Measurements from ENCODE around the gene FAM163B.

FAM163B gene

DNA sequence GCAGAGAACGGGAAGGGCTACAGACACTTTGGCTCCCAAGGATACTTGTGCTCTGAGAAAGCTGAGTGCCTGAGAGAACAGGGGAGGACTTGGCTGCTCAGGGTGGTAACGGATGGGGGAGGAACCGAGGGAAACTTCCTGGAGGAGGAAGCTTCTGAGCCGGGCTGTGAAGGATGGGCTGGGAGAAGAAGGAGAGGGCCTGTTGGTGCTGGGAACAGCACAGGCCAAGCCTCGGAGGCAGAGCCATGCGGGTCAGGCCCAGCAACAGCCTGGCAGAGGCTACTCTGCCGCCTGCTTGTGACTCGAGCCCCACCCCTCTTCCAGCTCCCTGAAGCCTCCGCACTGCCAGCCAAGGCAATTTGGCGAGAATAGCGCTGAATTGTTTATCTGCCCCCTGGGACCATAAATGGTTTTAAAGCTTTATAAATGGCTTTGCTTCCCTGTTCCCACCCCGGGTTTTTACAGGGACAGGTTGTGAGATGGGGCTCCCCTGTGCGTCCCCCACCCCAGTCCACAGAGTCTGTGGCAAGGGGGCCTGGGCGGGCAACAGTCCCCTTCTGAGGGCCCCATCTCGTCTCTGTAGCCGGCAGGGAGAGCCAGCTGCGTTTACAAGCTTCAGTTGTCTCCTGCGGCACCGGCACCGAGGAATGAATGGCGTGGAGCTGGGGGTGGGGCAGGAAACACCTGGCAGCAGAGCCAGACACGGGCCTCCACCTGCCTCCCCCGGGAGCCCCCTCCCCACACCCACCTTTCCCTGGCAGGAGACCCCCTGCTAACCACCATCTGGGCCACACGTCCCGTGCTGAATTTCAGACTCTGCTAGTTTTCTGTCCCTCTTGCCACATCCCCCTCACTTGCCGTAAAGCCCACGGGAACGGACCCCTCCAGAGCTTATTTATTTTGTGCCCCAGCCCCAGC is 24.4 kb downstream of the FAM163B start:
- FAIRE-seq (no peak), DNase-seq (ENCODE audit: insufficient read length, low spot score) (no peak)

DNA sequence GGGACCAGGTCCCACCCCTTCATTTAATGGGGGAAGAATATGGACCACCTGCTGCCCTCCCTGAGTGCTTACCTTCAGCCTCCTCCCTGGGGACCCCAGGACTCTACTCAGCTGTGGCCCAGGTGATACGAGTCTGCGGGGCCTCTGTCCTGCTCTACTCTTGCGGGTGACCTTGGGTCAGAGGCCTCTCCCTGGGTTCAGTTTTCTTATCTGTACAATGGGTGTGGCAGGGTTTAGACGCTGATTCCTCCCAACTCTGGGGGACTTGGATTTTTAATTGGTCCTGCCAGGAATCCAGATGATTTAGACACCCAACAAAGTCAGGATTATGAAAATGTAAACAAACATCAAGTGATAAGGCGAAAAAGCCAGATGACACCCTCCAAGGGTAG is 25.0 kb downstream of the FAM163B start:
- FAIRE-seq (no peak), DNase-seq (ENCODE audit: insufficient read length, low spot score) (no peak)

DNA sequence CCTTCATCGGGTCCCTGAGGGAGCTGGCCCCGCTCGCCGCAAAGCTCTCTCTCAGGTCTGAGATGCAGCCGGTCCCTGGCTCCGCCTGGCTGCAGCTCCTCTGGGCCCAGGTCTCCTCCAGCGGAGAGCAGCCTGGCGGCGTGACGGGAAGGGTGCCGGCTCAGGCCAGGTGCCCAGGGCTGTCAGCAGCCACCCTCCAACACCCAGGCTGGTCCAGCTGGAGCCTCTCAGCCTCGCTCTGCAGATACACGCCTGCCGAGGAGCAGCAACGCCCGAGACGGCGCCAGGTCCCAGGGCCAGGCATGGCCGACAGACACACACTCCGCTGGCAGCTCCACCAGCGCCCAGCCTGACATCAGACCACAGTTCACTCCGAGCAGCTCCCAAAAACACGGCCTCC is 25.6 kb downstream of the FAM163B start:
- no peak for DNase-seq (ENCODE audit: insufficient read length, low spot score)
- no peak for FAIRE-seq

DNA sequence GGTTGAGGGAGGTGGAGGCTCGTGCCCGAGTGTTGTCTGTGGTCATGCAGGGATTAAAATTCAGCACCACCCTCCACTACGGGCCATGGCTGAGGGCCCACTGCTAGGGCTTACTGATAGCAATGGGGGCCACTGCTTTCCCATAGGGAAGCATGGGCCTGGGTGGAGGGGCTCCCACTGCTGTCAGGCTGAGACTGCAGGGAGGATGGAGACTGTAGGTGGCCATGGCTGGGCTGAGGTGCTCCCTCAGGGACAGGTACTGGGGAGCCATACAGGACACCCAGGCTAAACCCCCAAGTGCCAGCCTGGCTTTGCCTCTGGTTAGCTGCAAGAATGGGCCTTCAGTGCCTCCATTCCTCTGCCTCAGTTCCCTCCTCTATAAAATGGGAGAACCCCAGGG is 26.1 kb downstream of the FAM163B start:
- no peak for FAIRE-seq
- no peak for DNase-seq (ENCODE audit: insufficient read length, low spot score)

DNA sequence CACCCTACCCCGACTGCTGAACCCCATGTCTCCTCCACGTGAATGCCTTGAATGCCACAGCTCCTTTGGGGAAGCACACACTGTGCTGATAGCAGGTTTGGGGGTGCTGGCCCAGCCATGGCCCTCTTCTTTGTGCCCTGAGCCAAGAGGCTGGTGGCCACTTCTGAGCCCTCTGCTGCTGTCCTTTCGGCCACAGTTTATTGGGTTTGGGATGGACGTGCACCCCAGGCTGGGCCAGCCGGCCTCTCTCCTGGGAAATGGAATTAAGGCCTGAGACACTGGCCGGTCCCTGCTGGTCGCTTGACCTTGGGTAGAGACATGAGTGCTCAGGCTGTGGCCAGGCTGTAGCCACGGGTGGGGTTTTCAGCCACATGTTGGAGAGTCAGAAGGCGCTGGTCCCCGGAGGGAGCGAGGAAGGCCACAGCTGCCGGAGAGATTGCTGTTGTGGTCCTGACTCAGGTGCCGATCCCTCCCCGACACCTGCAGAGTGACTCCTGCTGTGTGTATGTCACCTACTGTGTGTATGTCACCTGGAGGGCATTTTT is 26.6 kb downstream of the FAM163B start:
- FAIRE-seq = no peak

DNA sequence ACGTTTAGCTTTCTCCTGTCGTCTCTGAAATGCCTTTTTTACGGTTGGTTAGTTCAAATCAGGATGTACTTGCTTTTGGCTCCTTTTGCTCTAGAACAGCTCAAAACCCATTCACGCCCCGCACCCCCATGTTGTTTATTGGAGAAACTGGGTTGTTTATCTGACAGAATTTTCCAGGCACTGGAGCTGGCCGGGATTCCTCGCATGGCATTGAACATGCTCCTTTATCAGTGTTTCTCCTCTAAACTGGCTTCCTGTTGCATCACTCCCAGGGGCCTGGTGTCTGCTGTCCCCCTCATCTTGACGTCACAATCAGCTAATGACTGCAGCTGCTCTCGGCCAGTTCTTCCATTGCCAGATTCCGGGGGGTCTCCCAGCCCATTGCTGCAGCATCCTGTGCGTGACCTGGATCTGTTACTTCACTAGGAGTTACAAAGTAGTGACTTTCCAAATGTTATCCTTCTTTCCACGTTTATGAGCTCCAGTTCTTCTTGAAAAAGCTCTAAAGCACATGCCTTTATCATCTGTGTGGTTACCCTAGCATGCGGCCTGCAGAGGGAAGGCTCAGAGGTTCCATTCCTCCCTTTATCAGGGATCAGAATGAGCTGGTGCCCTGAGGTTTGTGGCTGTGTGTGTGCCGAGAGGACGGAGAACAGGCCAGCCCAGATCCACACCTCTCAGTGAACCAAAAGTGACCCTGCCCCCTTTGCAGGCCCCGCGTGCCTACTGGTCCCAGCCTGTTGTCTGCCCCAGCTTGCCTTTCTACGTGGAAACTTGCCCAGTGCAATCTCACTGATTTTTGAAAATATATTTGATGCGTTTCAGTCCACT is 27.5 kb downstream of the FAM163B start:
- FAIRE-seq = no peak
- DNase-seq (ENCODE audit: insufficient read length, low spot score) = no peak

More for the DNA sequence above, 26.6 kb downstream of the FAM163B start:
- no peak for DNase-seq (ENCODE audit: insufficient read length, low spot score)

DNA sequence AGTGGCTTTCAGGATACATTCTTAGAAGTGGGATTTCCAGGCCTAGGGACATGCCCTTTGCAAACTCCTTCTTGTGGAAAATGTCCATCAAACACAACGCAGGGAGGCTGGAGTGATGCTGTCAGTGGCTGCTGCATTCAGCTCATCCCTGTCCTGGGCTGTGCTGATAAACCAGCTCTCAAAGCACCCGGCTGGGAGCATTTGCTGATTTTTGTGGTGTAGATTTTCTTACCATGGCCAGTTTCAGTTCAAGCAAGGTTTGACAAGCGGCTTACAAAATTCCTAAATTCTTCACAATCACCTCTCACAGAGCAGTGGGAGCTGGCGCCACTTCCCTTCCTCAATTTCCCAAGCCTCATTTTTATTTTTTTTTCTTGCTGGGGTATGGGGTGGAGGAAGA is 28.2 kb downstream of the FAM163B start:
- FAIRE-seq (no peak), DNase-seq (ENCODE audit: insufficient read length, low spot score) (no peak)

DNA sequence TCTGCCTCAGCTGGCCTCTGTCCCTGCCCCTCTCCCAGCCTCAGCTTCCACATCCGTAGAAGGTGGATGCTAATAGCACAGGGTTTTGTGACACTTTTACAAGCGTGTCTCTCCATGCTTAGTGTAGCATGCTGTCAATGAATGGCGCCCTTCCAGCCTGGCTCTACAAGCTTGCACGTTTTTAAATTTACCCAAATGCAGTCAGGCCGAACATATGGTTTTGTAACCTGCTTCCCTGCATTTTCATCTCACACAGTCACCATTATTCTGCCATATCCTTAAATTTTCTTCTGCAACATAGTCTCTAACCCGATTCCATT is 28.8 kb downstream of the FAM163B start:
- FAIRE-seq = no peak
- DNase-seq (ENCODE audit: insufficient read length, low spot score) = no peak

DNA sequence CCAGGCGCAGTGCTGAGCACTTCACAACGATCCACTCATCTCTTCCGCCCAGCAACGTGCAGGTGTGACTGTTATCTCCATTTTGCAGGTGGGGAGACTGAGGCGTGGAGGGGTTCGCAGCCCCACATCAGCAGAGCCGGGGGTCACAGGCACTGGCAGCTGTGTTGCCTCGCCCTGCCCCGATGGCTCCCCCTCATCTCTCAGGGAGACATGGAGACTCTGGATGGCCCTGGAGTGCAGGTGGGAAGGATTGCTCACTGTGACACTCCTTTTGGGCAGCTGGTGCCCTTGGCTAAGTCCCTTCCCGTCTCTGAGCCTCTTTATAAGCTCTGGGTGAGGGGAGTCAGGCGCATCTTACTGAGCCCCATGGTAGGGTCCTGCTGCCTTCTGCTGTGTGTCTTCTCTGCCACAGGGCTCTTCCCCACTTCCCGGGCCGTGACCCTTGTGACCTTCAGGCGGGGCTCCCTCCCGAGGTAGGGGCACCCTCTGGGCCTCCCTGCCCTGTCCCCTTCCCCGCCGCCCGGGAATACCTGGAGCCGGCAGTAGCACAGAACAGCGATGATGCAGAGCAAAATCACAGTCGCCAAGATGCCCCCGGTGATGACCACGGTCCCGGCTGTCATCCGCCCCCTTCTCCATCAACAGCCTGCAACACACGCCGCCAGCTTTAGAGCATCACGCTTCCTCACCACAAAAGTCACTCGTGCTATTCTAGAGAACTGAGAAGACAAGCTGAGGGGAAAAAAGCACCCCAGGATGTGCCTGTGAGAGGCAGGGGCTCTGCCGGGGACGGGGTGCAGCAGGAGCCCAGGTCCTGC is 29.4 kb downstream of the FAM163B start:
- no peak for FAIRE-seq
- DNase-seq (ENCODE audit: insufficient read length, low spot score) = no peak

DNA sequence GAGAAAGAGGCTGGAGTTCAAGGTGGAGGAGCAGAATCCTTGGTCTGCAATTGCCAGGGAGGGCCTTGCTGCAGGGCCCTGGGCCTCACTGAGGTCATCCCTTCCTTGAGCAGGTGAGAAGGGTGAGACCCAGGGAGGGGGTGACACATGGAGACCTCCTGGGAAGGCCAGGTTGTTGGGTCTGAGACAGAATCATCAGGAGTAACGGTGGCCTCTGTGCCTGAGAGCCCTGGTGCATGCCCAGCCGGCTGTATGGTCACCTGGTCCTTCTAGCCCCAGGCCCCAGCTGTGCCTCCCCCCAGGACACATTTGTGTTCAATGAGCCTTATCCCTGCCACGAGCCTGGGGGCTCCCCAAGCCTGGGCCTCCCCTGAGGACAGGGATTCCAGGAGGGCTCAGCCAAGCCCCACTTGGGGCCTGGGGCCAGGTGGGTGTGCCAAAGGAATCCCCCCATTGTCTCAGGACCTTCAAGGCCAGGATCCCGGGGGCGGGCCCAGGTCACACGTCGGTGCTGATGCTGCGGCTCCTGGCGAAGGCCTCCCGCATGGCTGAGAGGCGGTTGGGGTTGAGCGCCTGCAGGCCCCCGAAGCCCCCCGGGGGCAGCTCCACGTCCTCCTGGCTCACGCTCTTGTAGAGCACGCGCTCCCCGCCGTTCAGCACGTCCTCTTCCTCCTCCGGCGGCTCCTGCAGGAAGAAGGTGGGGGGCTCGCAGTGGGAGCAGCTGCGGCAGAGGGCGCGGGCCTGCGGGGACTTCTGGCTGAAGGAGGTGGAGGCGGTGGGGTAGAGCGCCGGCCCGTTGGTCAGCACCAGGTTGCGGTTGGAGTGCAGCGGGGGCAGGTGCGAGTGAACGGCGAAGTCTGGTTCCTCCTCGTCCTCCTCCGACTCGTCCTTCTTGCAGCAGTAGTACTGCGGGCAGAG is 30.4 kb downstream of the FAM163B start:
- FAIRE-seq (no peak), DNase-seq (ENCODE audit: insufficient read length, low spot score) (no peak)

DNA sequence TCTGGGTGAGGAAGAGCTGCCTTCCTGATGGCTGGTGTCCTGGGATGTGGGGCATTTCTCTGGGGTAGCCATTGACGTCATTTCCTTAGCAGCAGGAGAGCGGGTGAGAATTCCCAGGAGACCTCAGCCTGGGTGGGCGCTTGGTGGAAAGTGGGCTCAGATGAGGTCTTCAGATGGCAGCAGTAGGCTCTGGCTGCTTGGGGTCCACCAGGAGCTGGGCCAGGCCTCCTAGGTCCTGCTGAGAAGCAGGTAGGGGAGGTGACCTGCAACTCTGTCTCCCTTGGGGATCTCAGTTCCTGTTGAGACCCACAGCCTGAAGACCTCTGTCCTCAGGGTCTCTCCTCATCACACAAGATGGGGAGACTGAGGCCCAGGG is 31.5 kb downstream of the FAM163B start:
- DNase-seq (ENCODE audit: insufficient read length, low spot score) = no peak
- no peak for FAIRE-seq

DNA sequence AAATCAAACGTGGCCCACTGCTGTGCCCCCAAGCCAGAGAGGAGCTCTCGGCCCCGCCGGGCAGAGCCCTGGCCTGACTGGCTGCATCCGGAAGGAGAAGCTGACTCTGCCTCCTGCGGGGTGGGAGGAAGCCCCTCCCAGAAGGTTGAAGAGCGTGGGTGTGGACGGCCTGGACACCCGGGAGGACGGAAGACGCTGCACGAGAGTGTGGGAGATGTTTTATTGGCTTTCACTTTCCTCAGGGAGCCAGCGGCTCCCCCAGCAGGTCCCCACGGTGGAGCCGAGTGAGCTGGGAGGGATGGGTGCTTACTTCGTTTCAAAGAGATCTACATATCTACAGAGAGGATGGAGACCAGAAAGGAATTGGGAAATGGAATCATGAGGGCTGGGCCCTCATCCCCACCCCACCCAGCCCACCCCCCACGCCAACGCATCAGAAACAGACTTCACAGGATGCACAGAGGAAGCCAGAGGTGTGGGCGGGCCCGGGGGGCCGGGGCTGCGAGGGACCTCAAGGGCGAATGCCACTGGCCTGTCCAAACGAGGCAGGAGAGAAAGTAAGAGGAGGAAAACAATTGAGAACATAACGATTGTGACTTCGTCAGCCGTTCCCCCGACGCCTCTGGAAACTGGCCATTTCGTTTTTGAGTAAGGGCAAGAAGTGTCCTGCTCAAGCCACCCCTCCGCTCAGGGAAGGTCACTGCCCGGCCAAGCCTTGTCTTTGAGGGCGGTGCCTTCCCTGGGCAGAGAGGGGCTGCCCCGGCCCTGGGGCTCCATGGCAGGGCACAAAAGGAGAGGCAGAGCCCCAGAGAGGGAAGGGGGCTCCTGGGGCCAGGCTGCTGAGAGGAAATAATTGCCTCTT is 32.1 kb downstream of the FAM163B start:
- no peak for FAIRE-seq
- no peak for DNase-seq (ENCODE audit: insufficient read length, low spot score)

DNA sequence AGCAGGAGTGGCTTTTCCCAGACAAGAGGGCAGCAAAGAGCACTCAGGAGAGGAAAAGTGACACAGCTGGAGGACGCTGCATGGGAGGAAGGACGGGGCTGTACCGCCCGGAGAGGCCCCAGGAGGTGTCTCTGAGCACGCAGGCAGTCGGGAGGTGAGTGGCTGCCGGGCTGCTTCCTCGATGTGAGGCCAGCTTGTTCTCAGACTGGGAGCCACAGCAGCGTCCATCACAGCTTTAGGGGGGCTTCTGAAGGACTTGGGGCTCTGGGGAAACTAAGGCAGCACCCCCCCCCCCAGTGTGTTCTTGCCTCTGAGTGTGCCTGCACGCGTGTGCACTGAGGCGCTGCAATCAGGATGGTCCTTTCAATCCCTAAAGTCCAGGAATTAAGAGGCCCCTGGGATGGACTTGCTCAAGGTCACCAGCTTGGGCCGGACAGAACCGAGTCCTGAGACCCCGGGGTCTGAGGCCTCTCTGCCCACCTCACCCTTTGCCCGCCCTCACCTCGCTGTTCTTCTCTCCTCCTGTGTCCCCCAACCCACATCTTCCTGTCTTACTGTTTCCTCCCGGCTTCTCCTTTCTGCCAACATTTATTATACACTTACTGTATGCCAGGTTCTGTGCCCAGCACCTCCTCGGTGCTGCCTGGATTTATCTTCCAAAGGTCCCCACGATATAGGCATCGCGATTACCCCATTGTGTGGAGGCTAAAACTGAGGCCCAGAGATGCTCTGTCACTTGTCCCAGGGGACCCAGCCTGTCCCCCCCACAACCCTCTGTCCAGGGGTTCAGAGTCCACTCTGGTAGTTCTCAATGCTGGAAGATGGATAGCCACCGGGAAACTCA is 32.9 kb downstream of the FAM163B start:
- DNase-seq (ENCODE audit: insufficient read length, low spot score) (no peak), FAIRE-seq (no peak)

DNA sequence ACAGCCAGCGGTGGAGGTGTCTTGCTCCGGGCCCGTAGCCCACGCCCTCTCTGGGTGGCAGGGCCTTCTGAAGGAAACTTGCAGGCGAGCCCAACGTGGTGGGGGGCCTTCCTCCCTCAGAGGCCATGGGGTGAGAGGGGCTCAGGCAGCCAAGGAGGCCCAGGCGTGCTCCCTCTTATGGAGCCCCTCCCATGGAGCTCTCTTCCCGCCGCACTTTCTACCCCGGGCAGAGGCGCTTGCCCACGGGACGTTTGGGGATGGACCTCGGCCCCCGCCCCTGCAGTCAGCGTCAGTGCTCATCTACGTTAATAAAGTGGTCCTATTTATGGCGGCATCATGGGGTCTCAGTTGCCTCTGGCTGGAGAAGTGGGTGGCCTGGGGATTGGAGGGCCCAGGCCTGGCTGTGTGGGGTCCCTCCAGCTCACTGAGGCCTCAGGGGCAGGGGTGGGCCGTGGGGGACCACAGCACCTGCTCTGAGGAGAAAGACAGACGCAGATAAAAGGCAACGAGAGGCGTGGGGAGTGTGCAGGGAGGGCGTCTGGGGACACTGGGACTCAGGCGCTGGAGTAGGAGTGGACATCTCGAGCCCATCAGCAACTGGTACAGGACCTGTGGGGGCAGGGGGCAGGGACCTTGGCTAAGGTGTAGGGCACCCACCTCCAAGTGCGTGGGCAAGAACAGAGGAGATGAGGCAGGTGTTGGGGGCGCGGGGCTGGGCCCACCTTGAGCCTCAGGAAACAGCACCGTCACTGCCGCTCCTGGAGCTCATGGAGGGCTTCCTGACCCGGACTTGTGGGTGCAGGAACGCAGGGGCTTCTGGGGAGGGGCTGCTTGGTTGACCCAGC is 33.8 kb downstream of the FAM163B start:
- no peak for FAIRE-seq

DNA sequence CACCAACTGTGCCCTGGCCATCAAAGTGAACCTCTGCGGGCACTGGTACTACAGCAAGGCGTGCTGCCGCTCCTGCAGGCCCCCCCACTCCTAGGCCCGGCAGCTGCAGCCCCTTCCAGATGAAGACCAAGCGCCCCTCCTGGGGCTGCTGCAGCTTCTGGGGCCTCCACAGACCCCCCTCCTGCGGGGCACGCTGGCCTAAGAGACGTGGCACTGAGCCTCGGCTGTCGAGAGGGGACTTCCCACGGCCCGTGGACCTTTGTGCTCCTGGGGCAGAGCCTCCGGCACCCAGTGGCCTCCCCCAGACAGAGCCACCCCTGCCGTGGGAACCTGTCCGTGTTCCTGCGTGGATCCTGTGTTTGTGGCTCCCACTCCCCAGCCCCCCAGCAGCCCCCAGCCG is 34.4 kb downstream of the FAM163B start:
- FAIRE-seq = no peak
- no peak for DNase-seq (ENCODE audit: insufficient read length, low spot score)

More for the DNA sequence above, 33.8 kb downstream of the FAM163B start:
- no peak for DNase-seq (ENCODE audit: insufficient read length, low spot score)

DNA sequence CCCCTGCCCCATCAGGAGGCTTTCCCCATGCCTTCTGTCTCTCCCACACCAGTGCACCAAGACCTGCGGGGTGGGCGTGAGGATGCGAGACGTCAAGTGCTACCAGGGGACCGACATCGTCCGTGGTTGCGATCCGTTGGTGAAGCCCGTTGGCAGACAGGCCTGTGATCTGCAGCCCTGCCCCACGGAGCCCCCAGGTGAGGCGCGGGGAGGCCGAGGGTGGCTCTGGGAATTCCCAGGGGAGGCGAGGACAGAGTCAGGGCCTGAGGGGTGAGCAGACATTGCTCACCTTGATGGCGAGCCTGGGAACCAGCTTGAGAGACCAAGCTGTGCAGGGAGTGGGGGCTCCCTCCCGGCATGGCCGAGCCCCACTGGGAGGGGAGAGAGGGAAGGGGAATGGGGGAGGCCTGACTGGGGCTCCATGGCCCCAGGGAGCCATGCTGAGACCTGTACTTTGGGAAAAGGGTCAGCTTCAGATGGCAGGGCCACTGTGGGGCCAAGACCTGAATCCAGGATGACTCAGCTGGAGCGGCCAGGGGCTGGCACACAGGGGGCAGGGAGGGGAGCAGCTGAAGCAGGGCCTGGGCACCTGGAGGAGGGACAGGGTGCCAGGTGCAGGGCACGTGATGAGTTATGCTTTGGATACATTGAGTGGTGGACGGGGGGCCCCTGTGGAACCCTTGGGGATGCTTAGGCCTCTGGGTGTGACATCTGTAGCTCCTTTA is 35.2 kb downstream of the FAM163B start:
- DNase-seq (ENCODE audit: insufficient read length, low spot score) = no peak
- no peak for FAIRE-seq
